ENCODE data around the gene BNIP1.
"Not testable (repeated sequence)": the region's sequence is repeated elsewhere in the genome, so short reads cannot be mapped to it uniquely, and the experiment has no call there.

Gene BNIP1, protein sequence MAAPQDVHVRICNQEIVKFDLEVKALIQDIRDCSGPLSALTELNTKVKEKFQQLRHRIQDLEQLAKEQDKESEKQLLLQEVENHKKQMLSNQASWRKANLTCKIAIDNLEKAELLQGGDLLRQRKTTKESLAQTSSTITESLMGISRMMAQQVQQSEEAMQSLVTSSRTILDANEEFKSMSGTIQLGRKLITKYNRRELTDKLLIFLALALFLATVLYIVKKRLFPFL

DNA sequence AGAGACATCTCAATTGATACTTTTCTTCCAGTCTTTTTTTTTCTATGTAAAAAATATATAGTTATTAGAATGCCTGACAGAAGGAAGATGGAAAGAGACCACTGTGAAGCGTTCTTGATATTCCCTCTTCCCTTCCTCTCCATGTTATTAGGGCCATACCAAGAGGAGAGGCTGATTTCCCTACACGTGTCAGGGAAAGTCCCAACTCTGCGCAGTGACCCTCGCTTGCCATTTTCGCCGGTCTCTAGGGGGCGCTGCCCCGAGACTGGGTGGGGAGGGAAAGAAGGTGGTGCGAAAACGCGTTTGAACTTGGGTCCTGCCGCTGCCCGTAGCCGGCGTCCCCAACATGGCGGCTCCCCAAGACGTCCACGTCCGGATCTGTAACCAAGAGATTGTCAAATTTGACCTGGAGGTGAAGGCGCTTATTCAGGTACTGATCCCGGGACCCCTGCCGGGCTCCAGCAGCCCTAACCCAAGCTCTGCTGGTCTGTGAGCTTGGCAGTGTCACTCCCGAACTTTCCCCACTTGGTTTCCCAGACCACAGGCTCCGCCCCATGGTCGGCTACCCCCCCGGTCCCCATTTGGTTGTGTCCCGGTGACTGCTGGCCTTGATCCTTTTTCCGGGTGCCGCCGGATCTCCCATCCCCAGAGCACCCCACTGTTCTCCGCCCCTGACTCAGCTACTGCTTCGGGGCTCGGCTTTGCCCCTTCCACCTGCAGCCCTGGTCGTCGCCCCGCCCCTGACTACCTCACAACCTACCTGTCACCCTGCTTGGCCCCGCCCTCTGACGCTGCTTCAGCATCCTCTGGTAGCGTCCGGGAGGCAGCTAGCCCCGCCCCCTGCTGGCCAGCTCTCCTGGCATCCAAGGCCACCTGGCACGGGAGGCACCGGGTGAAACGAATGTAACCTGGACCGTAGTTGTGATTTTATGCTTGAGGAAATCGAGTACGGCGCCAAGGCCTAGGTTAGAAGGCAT is at the start of gene BNIP1:
BNIP1 (plus strand) TSS at position 332 of the 977 bp plus-strand sequence; CDS start at position 347, 15 bp downstream.
- DNase-seq: peak; percentile 81

DNA sequence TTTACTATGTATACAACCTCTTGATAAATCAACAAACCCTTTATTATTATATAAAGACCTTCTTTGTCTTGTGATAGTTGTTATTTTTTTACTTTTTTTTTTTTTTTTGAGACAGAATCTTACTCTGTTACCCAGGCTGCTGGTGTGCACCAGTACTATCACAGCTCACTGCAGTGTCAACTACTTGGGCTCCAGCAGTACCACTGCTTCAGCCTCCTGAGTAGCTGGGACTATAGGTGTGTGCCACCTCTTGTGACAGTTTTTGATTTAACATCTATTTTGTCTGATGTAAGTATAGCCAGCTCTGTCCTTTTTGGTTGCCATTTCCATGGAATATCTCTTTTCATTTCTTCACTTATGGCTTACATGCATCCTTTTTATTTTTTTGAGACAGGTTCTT is 45.5 kb upstream of the BNIP1 start:
- DNase-seq: no peak

DNA sequence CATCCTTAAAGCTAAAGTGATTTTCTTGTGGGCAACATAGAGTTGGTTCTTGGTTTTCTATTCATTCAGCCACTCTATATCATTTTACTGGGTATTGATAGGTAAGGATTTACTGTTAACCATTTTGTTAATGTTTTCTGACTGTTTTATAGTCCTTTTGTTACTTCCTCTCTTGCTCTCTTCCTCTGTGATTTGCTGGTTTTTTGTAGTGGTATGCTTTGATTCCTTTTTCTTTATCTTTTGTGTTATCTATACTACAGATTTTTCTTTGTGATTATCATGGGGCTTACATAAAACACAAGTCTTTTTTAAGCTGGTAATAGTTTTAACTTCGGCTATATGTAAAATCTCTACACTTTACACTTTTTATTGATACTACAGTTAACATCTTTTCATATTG is 44.9 kb upstream of the BNIP1 start:
- DNase-seq: no peak

DNA sequence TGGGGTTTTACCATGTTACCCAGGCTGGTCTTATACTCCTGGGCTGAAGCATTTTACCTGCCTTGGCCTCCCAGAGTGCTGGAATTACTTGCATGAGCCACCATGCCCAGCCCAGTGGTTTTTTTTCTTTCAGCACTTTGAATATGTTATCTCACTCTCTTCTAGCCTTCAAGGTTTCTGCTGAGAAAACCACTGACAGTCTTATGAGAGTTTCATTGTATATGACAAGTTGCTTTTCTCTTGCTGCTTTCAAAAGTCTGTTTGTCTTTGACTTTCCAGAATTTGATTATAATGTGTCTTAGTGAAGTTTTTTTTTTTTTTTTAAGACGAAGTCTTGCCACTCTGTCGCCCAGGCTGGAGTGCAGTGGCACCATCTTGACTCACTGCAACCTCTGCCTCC is 43.1 kb upstream of the BNIP1 start:
- no peak for DNase-seq

DNA sequence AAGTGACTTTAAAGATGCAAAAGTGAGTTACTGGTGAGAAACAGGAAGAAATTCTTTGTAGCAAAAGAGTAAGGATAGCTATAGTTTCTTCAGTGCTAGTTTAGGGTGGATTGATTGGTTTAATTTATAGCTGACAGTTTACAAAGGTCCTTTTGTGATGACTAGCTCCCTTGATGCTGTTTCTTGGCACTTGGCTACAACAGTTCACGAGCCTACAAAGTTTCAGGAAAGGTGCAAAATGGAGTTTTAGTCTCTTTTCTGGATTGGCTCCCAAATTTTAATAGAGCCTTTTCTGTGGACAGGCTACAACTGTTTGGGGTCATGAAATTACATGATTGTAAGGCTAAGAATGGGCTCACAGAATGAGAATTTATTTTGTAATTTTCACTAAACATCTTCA is 40.9 kb upstream of the BNIP1 start:
- no peak for DNase-seq

DNA sequence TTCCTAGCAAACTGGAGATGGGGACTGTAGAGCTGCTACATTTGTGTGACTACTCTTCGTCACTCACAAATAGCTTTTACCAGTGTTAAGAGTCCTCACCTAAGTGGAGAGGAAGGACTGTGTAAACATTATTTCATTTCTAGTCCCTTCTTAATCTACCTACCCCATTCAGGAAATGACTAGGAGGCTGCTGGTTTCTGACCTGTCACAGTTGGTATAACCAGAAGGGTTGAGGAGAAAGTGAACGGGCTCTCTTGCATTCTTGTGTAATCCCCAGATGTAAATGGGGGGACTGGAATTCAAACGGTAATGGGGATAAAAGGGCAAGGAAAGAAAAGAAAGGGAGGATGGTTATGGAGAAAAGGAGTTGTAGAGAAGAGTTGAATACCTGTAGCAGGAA is 35.4 kb upstream of the BNIP1 start:
- no peak for DNase-seq

DNA sequence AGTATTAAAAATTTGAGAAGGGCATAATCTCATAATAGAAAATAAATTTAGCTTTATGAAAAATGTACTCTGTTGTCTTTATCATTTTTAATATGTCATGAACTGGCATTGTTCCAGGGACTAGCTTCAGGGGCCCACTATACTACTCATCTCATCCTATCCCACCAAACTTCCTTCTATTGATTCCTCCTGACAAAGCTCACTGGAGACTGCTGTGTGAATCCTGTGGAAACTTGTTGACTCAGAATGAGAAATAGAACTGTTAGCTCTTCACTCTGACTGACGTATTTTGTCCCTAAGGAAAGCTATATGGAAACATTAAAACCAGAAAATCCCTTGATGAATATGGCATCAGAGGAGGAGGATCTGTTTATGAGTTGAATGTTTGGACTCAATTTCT is 29.8 kb upstream of the BNIP1 start:
- DNase-seq: no peak

DNA sequence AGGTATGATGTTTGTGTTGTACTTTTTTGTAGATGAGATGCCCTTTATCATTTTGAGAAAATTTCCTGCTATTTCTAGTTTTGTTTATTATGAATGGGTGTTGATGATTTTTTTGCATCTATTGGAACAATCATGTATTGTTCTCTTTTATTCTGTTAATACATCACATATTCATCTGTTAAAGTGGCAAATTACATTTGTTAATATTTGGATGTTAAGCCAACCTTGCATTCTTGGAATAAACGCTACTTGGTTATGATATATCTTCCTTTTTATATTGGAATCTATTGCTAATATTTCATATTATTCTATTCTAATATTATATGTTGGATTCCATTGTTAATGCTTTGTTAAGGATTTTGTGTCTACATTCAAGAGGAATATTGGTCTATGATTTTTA is 24.6 kb upstream of the BNIP1 start:
- no peak for DNase-seq

DNA sequence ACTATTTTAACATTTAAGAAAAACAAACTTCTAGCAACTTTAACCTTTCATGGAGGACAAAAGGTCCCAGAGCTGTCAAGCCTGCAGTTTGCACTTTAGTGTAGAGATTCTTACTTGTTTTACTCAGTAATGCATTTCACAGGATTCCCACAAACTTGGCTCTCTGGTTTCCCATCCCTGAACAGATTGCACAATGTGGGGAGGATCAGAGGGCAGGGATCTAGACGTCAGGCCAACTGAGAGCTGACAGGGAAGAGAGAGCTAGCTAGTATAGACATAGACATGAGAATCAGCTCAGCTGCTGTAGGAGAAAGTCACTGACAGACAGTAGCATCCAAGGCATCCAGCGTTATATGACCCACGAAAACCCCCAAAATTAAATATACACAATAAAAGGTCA is 20.9 kb upstream of the BNIP1 start:
- no peak for DNase-seq

DNA sequence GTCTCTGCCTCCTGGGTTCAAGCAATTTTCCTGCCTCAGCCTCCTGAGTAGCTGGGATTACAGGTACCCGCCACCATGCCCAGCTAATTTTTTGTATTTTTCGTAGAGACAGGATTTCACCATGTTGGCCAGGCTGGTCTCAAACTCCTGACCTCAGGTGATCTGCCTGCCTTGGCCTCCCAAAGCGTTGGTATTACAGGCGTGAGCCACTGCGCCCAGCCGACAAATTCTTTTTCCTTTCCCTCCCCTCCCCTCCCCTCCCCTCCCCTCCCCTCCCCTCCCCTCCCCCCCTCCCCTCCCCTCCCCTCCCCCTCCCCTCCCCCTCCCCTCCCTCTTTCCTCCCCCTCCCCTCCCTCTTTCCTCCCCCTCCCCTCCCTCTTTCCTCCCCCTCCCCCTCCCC is 12.2 kb upstream of the BNIP1 start:
- not testable (repeated sequence) for DNase-seq

DNA sequence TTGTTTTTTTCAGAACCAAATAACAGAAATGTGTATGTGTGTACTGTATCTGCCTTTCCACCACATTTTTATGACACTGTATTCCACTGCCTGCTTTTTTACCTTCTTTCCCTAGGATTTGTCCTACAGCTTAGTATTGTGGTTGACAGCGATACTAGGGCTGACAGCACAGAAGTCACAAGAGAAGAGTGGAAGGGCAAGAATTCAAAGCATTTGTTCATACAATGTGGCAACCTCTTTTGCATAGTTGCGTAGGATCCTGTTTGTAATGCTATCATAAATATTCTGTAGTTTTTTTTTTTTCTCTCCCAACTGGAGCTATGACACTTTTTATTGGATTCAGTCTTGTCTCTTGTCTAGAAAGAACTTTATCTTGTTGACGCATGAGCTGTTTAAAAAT is 5.6 kb upstream of the BNIP1 start:
- no peak for DNase-seq

DNA sequence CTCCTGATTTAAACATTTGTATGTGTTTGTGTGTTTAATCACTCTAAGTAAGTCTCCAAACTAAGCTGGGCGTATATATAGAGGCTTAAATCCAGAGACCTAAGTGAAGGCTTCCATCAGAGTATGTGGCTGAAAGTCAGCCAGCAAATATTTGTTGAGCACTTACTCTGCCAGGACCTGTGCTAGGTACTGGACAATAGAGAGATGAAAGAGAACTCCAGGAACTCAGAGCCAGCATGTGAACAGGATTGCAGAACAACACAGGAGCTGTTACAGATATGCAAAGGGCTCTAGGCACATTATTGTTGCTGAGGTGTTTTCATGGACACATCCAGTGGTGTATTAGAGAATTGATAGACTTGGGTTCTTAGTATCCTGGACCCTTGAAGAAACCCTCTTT is 4.7 kb upstream of the BNIP1 start:
- no peak for DNase-seq

DNA sequence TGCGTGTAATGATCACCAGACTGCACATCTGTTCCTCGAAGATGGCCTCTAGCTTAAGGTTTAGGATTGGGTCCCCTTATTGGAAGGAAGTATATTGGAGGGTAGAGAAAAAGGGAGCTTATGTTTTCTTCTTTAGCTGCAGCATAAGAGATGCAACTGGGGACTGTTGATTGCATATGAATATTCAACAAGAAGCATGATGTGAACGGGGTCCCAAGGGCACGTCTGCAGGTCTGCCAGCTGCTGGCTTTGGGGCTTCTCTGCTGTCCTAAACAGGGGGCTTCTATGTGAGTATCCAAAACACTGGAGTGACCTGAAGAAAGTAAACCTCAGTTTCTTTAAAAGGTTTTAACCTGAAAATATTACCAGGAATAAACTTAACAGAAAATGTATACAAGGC is 3.6 kb upstream of the BNIP1 start:
- DNase-seq: no peak

DNA sequence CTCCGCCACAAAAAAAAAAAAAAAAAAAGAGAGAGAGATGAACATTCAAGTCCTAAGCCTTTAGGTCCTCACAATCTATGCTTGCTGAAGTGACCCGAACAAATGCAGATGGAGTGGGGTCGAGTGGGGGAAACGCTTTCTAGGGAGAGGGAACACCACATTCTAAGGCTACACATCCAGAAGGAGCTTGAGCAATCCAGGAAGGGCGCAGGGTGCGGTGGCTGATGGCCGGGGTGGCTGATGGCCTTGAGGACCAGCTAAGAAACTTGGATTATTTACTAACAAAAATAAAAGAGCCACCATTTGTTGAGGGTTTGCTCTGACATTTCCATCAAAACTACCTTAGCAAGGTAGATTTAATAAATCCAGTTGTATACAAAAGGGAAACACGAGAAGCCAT is 764 bp upstream of the BNIP1 start:
- no peak for DNase-seq

DNA sequence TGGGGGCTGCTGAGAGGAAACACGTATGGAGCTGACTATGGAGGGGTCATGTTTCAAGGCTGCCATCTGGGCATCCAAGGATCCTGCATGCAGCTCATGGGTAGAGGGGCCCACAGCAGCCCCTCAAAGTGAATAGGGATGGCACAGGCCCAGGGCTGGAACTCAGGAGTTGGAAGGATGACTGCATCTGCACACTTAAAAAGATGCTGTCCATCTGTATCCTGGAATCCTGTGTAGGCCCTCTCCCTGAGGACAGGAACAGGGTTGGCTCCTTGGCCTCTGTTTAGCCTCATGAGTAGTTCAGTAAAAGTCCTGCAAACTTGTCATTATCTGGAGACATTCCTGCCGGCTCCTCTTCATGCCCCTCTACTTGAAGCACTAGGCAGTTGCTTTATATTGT is 4.0 kb downstream of the BNIP1 start:
- DNase-seq: no peak

DNA sequence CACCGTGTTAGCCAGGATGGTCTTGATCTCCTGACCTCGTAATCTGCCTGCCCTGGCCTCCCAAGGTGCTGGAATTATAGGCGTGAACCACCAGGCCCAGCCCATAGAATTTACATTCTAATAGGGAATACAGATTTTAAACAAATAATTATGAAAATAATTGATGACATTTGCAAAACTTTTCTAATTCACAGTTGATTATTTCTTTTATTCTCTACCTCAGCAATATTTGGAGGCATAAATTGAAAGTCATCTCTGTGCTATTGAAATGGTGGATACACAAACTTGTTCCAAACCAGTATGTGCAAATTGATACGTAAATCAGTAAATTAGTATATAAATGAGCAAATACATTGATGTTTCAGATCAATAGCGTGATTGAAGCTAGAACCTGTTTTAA is 8.2 kb downstream of the BNIP1 start:
- no peak for DNase-seq

DNA sequence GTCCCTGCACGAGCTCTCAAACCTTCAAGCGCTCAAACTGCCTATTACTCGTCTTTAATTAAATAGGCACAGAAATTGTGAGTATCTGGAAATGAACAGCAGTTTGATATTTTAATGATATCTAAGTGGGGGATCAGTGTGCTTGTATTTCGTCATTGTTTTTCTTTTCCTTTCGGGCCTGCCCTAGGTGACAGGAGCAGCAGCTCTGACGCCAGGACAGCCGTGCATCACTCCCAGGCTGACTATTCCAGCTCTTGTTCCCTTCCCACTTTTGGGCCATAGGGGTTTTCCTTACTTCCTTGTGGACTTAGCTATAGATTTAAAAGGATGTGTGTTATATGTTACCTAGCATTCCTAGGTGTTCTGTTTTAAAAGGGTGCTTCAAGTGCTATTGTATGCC is 9.5 kb downstream of the BNIP1 start:
- no peak for DNase-seq

DNA sequence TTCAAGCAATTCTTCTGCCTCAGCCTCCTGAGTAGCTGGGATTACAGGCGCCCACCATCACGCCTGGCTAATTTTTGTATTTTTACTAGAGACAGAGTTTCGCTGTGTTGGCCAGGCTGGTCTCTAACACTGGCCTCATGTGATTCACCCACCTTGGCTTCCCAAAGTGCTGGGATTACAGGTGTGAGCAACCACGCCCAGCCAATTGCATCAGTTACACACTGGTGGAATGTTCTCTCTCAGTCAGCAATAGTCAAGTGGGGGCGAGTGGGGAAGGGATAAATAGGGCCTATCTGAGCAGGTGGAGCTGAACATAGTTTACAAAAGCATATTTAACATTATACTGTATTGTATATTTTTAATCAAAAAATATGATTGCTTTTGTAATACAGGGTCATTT is 10.3 kb downstream of the BNIP1 start:
- DNase-seq: not testable (repeated sequence)

DNA sequence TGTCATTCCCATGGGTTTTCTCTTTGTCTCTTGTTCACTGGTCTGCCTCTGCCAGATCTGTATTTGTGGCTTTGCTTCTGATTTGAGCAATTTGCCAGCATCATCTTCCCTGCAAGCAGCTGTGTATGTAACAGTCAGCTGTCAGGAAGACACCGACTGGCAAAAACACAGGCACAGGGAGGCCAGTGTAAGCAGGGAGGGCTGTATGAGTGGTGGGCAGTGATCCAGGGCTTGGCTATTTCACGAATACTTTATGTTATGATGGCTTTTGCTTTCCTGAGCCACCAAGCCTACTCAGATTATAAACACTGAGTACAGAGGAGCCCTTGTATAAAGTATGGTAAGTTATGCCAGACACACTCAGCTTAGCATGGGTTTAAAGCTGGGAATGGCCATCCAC is 11.6 kb downstream of the BNIP1 start:
- DNase-seq: no peak

DNA sequence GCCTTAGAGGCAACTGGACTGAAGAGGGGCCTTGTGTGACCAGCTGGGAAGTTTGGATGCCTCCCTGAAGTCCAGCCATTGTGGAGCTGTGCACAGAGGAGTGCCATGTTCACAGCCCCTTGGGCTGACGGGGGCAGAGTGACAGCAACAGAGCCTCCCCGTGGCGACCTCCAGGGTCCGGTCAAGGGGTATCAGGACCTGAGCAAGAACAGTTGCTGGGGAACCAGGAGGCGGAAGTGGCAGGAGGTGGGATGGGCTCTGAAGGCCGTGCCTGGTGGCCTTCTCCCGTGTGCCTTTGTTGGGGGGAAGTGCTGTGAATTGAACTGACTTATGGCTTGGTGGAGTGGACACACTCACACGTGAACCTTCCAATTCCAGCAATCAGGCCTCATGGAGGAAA is 14.0 kb downstream of the BNIP1 start:
- no peak for DNase-seq

DNA sequence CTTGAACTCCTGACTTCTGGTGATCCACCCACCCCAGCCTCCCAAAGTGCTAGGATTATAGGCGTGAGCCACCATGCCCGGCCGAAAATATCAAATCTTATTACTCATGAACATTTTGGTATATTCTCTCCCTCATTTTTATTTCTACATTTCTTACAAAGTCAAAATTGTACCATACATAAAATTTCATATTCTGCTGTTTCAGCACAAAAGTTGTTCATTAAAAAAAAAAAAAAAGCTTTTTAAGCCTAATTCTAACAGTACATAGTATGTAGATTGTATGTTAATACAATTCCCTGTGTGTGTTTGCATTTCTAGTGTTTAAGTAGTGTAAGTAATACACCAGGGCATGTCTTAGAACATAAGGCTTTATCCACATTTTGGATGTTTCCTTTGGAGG is 14.9 kb downstream of the BNIP1 start:
- DNase-seq: no peak

DNA sequence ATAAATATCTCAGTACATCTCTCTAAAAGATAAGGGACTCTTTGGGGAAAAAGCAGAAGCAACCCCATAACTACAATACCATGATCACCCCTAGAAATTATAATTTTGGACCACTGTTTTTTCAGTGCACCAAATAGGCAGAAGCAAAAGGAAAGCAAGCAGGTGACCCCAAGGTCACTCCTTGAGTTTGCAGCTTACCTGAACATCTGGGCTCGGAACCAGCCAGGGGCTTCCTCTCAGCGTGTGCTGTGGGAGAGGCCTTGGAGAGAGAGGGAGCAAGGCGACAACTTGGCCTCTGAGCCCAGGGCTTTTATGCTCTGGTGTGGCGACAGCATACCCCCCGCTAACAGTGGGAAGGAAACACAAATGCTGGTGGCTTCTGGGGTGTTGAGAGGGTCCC is 16.8 kb downstream of the BNIP1 start:
- DNase-seq: no peak

DNA sequence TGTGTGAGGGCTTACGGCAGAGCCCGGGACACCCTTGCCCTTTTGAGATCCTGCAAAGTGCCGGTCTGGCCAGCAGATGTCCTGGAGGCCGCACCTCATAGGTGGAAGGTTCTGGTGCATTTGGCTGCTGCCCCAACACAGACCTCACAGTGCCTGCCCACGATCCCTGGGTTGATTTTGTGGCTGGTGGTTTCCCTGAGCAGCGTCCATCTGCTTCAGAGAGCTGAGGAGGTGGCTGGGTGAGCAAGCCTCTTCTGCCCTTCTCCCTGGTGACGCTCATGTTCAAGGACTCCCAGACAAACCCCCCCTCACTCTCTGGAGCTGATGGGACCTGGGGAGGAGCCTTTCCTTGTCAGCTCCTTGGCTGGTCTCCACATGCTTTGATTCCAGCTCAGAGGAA is 18.9 kb downstream of the BNIP1 start:
- DNase-seq: no peak

DNA sequence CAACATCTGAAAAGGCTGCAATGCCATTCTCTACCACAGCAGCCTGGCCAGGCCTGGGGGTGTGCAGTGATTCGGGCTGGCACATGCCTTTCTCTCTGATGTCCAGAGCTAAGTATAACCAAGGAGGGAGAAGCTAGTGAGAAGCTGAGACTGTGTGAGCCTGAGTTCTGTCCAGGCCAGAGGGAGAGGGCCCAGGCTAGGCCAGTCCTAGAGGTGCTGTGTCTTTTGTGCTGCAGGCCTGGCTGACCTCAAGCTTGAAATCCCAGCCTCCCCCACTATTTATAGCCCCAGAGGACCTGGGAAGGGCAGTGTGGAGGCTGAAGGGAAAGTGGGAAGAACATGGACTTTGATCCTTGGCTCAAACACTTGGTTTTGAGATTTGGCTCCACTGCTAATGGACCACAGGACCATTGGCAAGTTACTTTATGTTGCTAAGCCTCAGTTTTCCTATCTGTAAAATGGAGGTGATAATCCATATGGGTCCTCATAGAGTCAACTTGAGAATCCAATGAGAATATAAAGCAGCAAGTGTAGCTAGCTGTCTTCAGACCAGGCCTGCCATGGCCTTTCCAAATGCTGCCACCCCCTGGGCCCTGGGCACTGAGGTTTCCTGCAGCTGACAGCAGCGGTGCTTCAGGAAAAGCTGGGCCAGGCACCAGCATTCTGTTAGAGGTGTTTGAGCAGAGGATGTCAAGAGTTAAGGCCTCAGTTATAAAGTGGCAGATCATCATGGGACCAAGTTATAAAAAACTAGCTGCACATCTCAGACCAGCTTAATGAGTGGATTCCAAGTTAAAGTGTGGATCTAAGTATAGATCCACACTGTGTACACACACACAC is 21.1 kb downstream of the BNIP1 start:
- no peak for DNase-seq
